H1 (cell line): Measurements from ENCODE around the gene CHST9. TPM values are rescaled to one million over a fixed set of nuclear protein-coding genes. Genes with fewer than 3 reads are reported as not detected.

ENCODE experiments used
- CTCF ChIA-PET: fragments of 300-600 bp; sonication (Branson Sonifier 250); formaldehyde crosslinking; loops from one replicate; lab custom pipeline; 2021; ENCODE audit not compliant: partially characterized antibody; lab: Charles Lee
- POLR2A ChIA-PET: fragments of 300-600 bp; sonication (Branson Sonifier 250); formaldehyde crosslinking; loops from one replicate; lab custom pipeline; 2021; ENCODE audit warnings: inconsistent platforms; ENCODE audit not compliant: partially characterized antibody; lab: Charles Lee
- DNase-seq, 2 experiments: peaks; one replicate each; pipeline versions ENCODE4 v3.0.0 to v3.0.0-alpha.2; 2010 to 2022; ENCODE audit warnings: low spot score in 2 of 2, low read depth in 1 of 2, mixed read lengths in 1 of 2
- FAIRE-seq: peaks from 2 replicates; lab custom pipeline; 2011; peaks lifted over from hg19 to GRCh38; lab: Jason Lieb, UNC
- H2AFZ ChIP-seq: 2 replicates; pipeline ENCODE4 v1.8.1; 2012; ENCODE audit warnings: low read length, inconsistent platforms
- H2AK5ac ChIP-seq: 2 replicates; pipeline ENCODE4 v1.6.1; 2013; ENCODE audit warnings: low read depth, low read length
- H2BK120ac ChIP-seq: replicated peaks from 2 replicates; pipeline ENCODE3; 2013; ENCODE audit warnings: low read depth, low read length, inconsistent platforms
- H2BK12ac ChIP-seq: 2 replicates; pipeline ENCODE4 v1.6.1; 2013; ENCODE audit warnings: low read depth, low read length
- H2BK15ac ChIP-seq: 2 replicates; pipeline ENCODE4 v1.6.1; 2013; ENCODE audit warnings: low read length
- H2BK20ac ChIP-seq: 2 replicates; pipeline ENCODE4 v1.6.1; 2013; ENCODE audit warnings: low read length
- H2BK5ac ChIP-seq: 2 replicates; pipeline ENCODE4 v1.6.1; 2013; ENCODE audit warnings: low read depth, low read length
- H3K14ac ChIP-seq: 2 replicates; pipeline ENCODE4 v1.6.1; 2013; ENCODE audit warnings: inconsistent platforms; ENCODE audit not compliant: insufficient read length
- H3K18ac ChIP-seq: 2 replicates; pipeline ENCODE4 v1.6.1; 2013; ENCODE audit warnings: low read length; ENCODE audit errors: extremely low read depth
- H3K23ac ChIP-seq: 2 replicates; pipeline ENCODE4 v1.6.1; 2013; ENCODE audit warnings: inconsistent platforms; ENCODE audit not compliant: insufficient read length
- H3K23me2 ChIP-seq: 2 replicates; pipeline ENCODE4 v1.6.1; 2013; ENCODE audit warnings: low read depth, low read length
- H3K27ac ChIP-seq: 2 replicates; pipeline ENCODE4 v1.6.1; 2011; ENCODE audit warnings: low read depth, low read length, inconsistent platforms
- H3K27me3 ChIP-seq, 4 experiments: replicated peaks in 1 of 4; 1 replicate in 1 of 4; 2 replicates in 3 of 4; pipeline versions ENCODE4 v1.6.1 to v1.8.1; 2011 to 2013; ENCODE audit warnings: low read length in 3 of 4, mild to moderate bottlenecking in 3 of 4, inconsistent platforms in 2 of 4, mixed read lengths in 2 of 4, moderate library complexity in 1 of 4; ENCODE audit not compliant: control insufficient read depth in 3 of 4, insufficient read depth in 3 of 4; ENCODE audit errors: extremely low read depth in 1 of 4
- H3K36me3 ChIP-seq, 4 experiments: 2 replicates each; pipeline versions ENCODE4 v1.6.1 to v1.8.1; 2011 to 2013; ENCODE audit warnings: mild to moderate bottlenecking in 4 of 4, low read length in 3 of 4, moderate library complexity in 2 of 4, control low read depth in 1 of 4, inconsistent platforms in 1 of 4; ENCODE audit not compliant: insufficient read depth in 4 of 4, control insufficient read depth in 2 of 4
- H3K4ac ChIP-seq: replicated peaks from 2 replicates; pipeline ENCODE3; 2013; ENCODE audit warnings: low read length, low read depth, mixed read lengths, inconsistent platforms; ENCODE audit not compliant: insufficient read length
- H3K4me1 ChIP-seq, 4 experiments: replicated peaks in 1 of 4; 1 replicate in 1 of 4; 2 replicates in 3 of 4; pipeline versions ENCODE4 v1.6.1 to v1.8.1; 2011 to 2013; ENCODE audit warnings: low read length in 3 of 4, inconsistent platforms in 2 of 4, mixed read lengths in 1 of 4; ENCODE audit not compliant: insufficient read depth in 4 of 4, control insufficient read depth in 3 of 4
- H3K4me2 ChIP-seq, 2 experiments: 2 replicates each; pipeline versions ENCODE4 v1.6.1 to v1.8.1; 2011 to 2013; ENCODE audit warnings: low read depth in 2 of 2, low read length in 2 of 2, control low read depth in 1 of 2, inconsistent platforms in 1 of 2, mild to moderate bottlenecking in 1 of 2; ENCODE audit not compliant: insufficient read depth in 1 of 2
- H3K4me3 ChIP-seq, 4 experiments: fragments of 200-600, 300-600 bp in 1 of 4; sonication (generic), shearing (Covaris generic), sonication (Bioruptor Twin) in 1 of 4; 2 replicates each; pipeline versions ENCODE4 v1.5.1 to v1.8.1; 2011 to 2016; ENCODE audit warnings: low read length in 4 of 4, low read depth in 3 of 4, control low read depth in 2 of 4, inconsistent platforms in 2 of 4, mild to moderate bottlenecking in 2 of 4, mixed read lengths in 1 of 4, moderate library complexity in 1 of 4; ENCODE audit not compliant: insufficient read depth in 2 of 4; ENCODE audit errors: extremely low read depth in 1 of 4
- H3K56ac ChIP-seq: replicated peaks from 2 replicates; pipeline ENCODE3; 2013; ENCODE audit warnings: low read depth, mild to moderate bottlenecking, mixed read lengths, low read length, inconsistent platforms; ENCODE audit not compliant: insufficient read length
- H3K79me1 ChIP-seq: 2 replicates; pipeline ENCODE4 v1.6.1; 2013; ENCODE audit warnings: low read depth, low read length, control low read depth
- H3K79me2 ChIP-seq, 2 experiments: 2 replicates each; pipeline versions ENCODE4 v1.6.1 to v1.8.1; 2012 to 2013; ENCODE audit warnings: low read length in 2 of 2, mild to moderate bottlenecking in 2 of 2, inconsistent platforms in 1 of 2; ENCODE audit not compliant: insufficient read depth in 2 of 2, control insufficient read depth in 1 of 2
- H3K9ac ChIP-seq, 4 experiments: replicated peaks in 1 of 4; 1 replicate in 1 of 4; 2 replicates in 3 of 4; pipeline versions ENCODE4 v1.6.1 to v1.8.1; 2011 to 2013; ENCODE audit warnings: low read depth in 3 of 4, low read length in 3 of 4, control low read depth in 2 of 4, mild to moderate bottlenecking in 2 of 4, moderate library complexity in 2 of 4, inconsistent platforms in 1 of 4; ENCODE audit errors: extremely low read depth in 1 of 4
- H3K9me3 ChIP-seq, 2 experiments: 2 replicates each; pipeline versions ENCODE4 v1.6.1 to v1.8.1; 2012 to 2013; ENCODE audit warnings: mild to moderate bottlenecking in 2 of 2, moderate library complexity in 2 of 2, control low read depth in 1 of 2, inconsistent platforms in 1 of 2, low read depth in 1 of 2, low read length in 1 of 2, mixed read lengths in 1 of 2; ENCODE audit not compliant: insufficient read depth in 2 of 2
- H4K20me1 ChIP-seq, 2 experiments: replicated peaks in 1 of 2; 2 replicates each; pipeline versions ENCODE3 to v1.8.1; 2011 to 2013; ENCODE audit warnings: inconsistent platforms in 2 of 2, low read length in 2 of 2, mild to moderate bottlenecking in 1 of 2; ENCODE audit not compliant: insufficient read depth in 2 of 2, control insufficient read depth in 1 of 2
- H4K5ac ChIP-seq: 2 replicates; pipeline ENCODE4 v1.6.1; 2013; ENCODE audit warnings: low read length, low read depth, mixed read lengths, inconsistent platforms; ENCODE audit not compliant: insufficient read length
- H4K8ac ChIP-seq: 2 replicates; pipeline ENCODE4 v1.8.0; 2013; ENCODE audit warnings: mild to moderate bottlenecking, moderate library complexity, low read length, inconsistent platforms; ENCODE audit not compliant: insufficient read depth; ENCODE audit errors: extremely low read depth
- H4K91ac ChIP-seq: replicated peaks from 2 replicates; pipeline ENCODE3; 2013; ENCODE audit warnings: low read length, mixed read lengths, inconsistent platforms; ENCODE audit not compliant: insufficient read length
- BACH1 ChIP-seq: IDR thresholded peaks from 2 replicates; pipeline ENCODE4 v1.6.1; 2012; ENCODE audit warnings: low read length, improper control_type of control experiment
- BRCA1 ChIP-seq: IDR thresholded peaks from 2 replicates; pipeline ENCODE4 v1.6.1; 2012; ENCODE audit warnings: low read depth, low read length, improper control_type of control experiment
- CHD1 ChIP-seq: IDR thresholded peaks from 2 replicates; pipeline ENCODE4 v1.6.1; 2012; ENCODE audit warnings: low read depth, low read length, improper control_type of control experiment
- CTCF ChIP-seq, 3 experiments: IDR thresholded peaks; 1 replicate in 2 of 3; 2 replicates in 1 of 3; pipeline versions ENCODE4 v1.5.1 to v1.6.1; 2011; ENCODE audit warnings: low read length in 3 of 3, mild to moderate bottlenecking in 3 of 3, inconsistent platforms in 2 of 3, low read depth in 1 of 3, moderate library complexity in 1 of 3; ENCODE audit not compliant: insufficient read depth in 1 of 3; ENCODE audit errors: control extremely low read depth in 1 of 3
- HDAC6 ChIP-seq: IDR thresholded peaks from one replicate; pipeline ENCODE4 v1.7.1; 2012; ENCODE audit warnings: low read depth, mild to moderate bottlenecking, inconsistent platforms, low read length, moderate library complexity
- JUND ChIP-seq: IDR thresholded peaks from 2 replicates; pipeline ENCODE4 v1.6.1; 2011; ENCODE audit warnings: mild to moderate bottlenecking, improper control_type of control experiment, low read length
- KDM4A ChIP-seq: IDR thresholded peaks from one replicate; pipeline ENCODE4 v1.7.1; 2012; ENCODE audit warnings: low read depth, mild to moderate bottlenecking, moderate library complexity, low read length, inconsistent platforms; ENCODE audit not compliant: severe bottlenecking
- NANOG ChIP-seq: IDR thresholded peaks from 2 replicates; pipeline ENCODE4 v1.6.1; 2011; ENCODE audit warnings: low read length, low read depth, mild to moderate bottlenecking, inconsistent platforms; ENCODE audit not compliant: insufficient read depth, poor library complexity, severe bottlenecking
- RAD21 ChIP-seq, 2 experiments: IDR thresholded peaks in 1 of 2; conservative IDR thresholded peaks in 1 of 2; 2 replicates each; pipeline ENCODE4 v1.6.1; 2011; ENCODE audit warnings: low read depth in 2 of 2, low read length in 2 of 2, improper control_type of control experiment in 1 of 2, inconsistent platforms in 1 of 2, mild to moderate bottlenecking in 1 of 2, moderate library complexity in 1 of 2
- SRF ChIP-seq: IDR thresholded peaks from 2 replicates; pipeline ENCODE4 v1.6.1; 2011; ENCODE audit warnings: mild to moderate bottlenecking, low read depth, low read length, moderate library complexity
- SUZ12 ChIP-seq: fragments of 200-600 bp; sonication (generic); IDR thresholded peaks from 2 replicates; pipeline ENCODE4 v1.6.1; 2012; ENCODE audit warnings: mild to moderate bottlenecking, inconsistent platforms, low read length, moderate library complexity, mixed read lengths
- WGBS, 2 experiments: shearing (Covaris generic) in 1 of 2; methylation state at CpG; one replicate each; pipeline versions ENCODE4 v1.1.6 to v1.1.7; 2013 to 2015; ENCODE audit warnings: low lambda C conversion rate in 2 of 2, mixed read lengths in 2 of 2, inconsistent platforms in 1 of 2, low coverage in 1 of 2, missing lambda C conversion rate in 1 of 2; ENCODE audit not compliant: insufficient replicate concordance in 2 of 2, insufficient coverage in 1 of 2, insufficient read length in 1 of 2; ENCODE audit errors: extremely low coverage in 1 of 2, missing lambda C conversion rate in 1 of 2; 5-methylcytosine and 5-hydroxymethylcytosine counted together
- polyA plus RNA-seq, 7 experiments: library from polyadenylated mRNA; depleted of rRNA in 3 of 7; stranded (reverse) in 5 of 7; unstranded in 2 of 7; fragments of >200 nt in 5 of 7; fragments of 200-250 nt in 2 of 7; gene quantifications; 1 replicate in 5 of 7; 2 replicates in 1 of 7; 4 replicates in 1 of 7; pipeline versions ENCODE4 v1.2.1 to v1.2.3, GENCODE V29; 2011 to 2013; ENCODE audit warnings: missing spikeins in 2 of 7, mixed read lengths in 2 of 7
- total RNA-seq: library from RNA; stranded (reverse); fragmentation: NEBNext Ultra II Directional; extraction: Animal tissue kit (Norgen Biotek cat#: 25700); gene quantifications from 2 replicates; pipeline ENCODE4 v1.2.1, GENCODE V29; 2021

The CHST9 gene
- total and polyA plus RNA-seq, 2 of the 8 experiments (the other 6 are each of a cell fraction or from before 2014, with no cell fraction given), result 3.2 to 24.3 TPM

GRCh38 chr18:26961839-26962238 is 223.3 kb downstream of the CHST9 start:
- Histone ChIP-seq H3K79me2 (no peaks in the 10 kb centered on the region), H2BK12ac (no peak overlapping the region), H3K4ac (no peak overlapping the region), H3K23me2 (no peaks in the 10 kb centered on the region), H2BK120ac (no peak overlapping the region), H3K23ac (no peak overlapping the region), H3K9me3 (no peaks in the 10 kb centered on the region), H3K79me1 (no peaks in the 10 kb centered on the region), H4K91ac (no peak overlapping the region), H3K27me3 (no peaks in the 10 kb centered on the region), H3K56ac (no peak overlapping the region), H4K20me1 (no peaks in the 10 kb centered on the region), H3K14ac (no peak overlapping the region), H2BK15ac (0 out of 2 replicates have a peak overlapping the region, but pooled peaks have one; percentile 4), H3K27ac (no peak overlapping the region), H2AFZ (no peak overlapping the region), H2BK20ac (no peak overlapping the region), H3K4me3 (no peak overlapping the region), H3K9ac (no peak overlapping the region), H3K36me3 (no peaks in the 10 kb centered on the region), H3K18ac (no peak overlapping the region), H2BK5ac (no peak overlapping the region), H4K5ac (no peak overlapping the region), H3K4me2 (no peak overlapping the region), H3K4me1 (peaks cover 0 to 6% (median 3%) of the 10 kb centered on the region in 4 experiments; a peak in 4 of 7 replicates), H4K8ac (no peak overlapping the region), H2AK5ac (no peak overlapping the region)
- 80% methylated on average over 3 of the region's 3 CpGs; no CpG with 5 or more reads in 1 of the 2 experiments for WGBS, 2 experiments
- ChIA-PET CTCF (interaction anchor here (0.6 to 4.6 kb wide), 5 partner anchors 44 to 279 kb away, joined by 3 to 26 read pairs (median 5); no protein-coding TSS in a partner anchor), POLR2A (no interaction called here)
- no peak for DNase-seq
- FAIRE-seq, result no peak
- no peak for TF ChIP-seq CHD1
- no peak for TF ChIP-seq KDM4A
- no peak for TF ChIP-seq HDAC6
- no peak for TF ChIP-seq BACH1
- no peak for TF ChIP-seq NANOG
- no peak for TF ChIP-seq JUND
- TF ChIP-seq SRF, result no peak
- TF ChIP-seq RAD21 (IDR thresholded peaks at IDR 0.05 in 1 of 2, conservative IDR thresholded peaks at IDR 0.05 in 1 of 2; ENCODE audit: low read depth in 2 of 2, low read length in 2 of 2), result no peak
- no peak for TF ChIP-seq CTCF (IDR thresholded peaks at IDR 0.05; ENCODE audit: control extremely low read depth in 1 of 3, insufficient read depth in 1 of 3, low read depth in 1 of 3, low read length in 3 of 3)
- TF ChIP-seq BRCA1, result no peak
- no peak for TF ChIP-seq SUZ12
